Neutrophil (primary cell): ENCODE data around the gene MYBPH.

ENCODE experiments used
- H3K27ac ChIP-seq: fragments of 200-600 bp; sonication (generic); 2 replicates; pipeline ENCODE4 v1.5.1; 2016; ENCODE audit warnings: mild to moderate bottlenecking, moderate library complexity
- H3K27me3 ChIP-seq: fragments of 200-600 bp; sonication (generic); 2 replicates; pipeline ENCODE4 v1.6.0; 2016; ENCODE audit warnings: mild to moderate bottlenecking
- H3K36me3 ChIP-seq: fragments of 200-600 bp; sonication (generic); 2 replicates; pipeline ENCODE4 v1.5.1; 2017
- H3K4me1 ChIP-seq, 2 experiments: fragments of 200-600 bp in 1 of 2; sonication (generic) in 1 of 2; 1 replicate in 1 of 2; 2 replicates in 1 of 2; pipeline versions ENCODE4 v1.5.1 to v1.6.1; 2013 to 2016; ENCODE audit warnings: low read depth in 1 of 2, low read length in 1 of 2, mild to moderate bottlenecking in 1 of 2, moderate library complexity in 1 of 2; ENCODE audit not compliant: control insufficient read depth in 1 of 2, insufficient read depth in 1 of 2
- H3K4me3 ChIP-seq, 2 experiments: fragments of 200-600 bp in 1 of 2; sonication (generic) in 1 of 2; 1 replicate in 1 of 2; 2 replicates in 1 of 2; pipeline ENCODE4 v1.5.1; 2013 to 2016; ENCODE audit warnings: low read depth in 1 of 2, low read length in 1 of 2, mild to moderate bottlenecking in 1 of 2, moderate library complexity in 1 of 2
- H3K9me3 ChIP-seq: fragments of 200-600 bp; sonication (generic); 2 replicates; pipeline ENCODE4 v1.5.1; 2016
- TF ChIP-seq, protein P1 (sequence below): fragments of 200-600 bp; sonication (generic); IDR thresholded peaks from 2 replicates; pipeline ENCODE4 v1.5.1; 2016; ENCODE audit warnings: antibody characterized with exemption

MYBPH gene

DNA sequence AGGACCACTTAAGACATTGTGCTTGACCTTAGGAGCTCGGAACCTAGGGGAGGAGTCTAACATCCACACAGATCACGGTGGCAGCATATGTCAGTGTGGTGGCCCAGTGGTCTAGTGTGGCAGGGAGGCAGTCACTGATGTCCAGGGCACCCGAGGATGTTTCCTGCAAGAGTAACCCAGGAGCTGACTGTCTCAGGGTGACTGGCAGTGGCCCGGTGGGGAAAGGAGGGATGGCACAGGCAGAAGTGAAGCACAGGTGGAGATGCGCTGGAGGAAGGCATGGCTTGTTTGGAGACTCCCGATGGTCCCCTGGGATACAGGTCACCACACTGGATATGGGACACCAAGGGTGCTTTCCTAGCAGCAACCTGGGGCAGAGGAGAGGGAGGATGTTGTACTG is 37.5 kb upstream of the MYBPH start:
- Histone ChIP-seq H3K27ac (no peak overlapping the region), H3K4me3 (no peak overlapping the region), H3K4me1 (peaks cover 41 to 42% of the 10 kb centered on the region in 2 experiments), H3K9me3 (no peaks in the 10 kb centered on the region), H3K27me3 (no peaks in the 10 kb centered on the region), H3K36me3 (no peaks in the 10 kb centered on the region)
- TF ChIP-seq, protein P1, sequence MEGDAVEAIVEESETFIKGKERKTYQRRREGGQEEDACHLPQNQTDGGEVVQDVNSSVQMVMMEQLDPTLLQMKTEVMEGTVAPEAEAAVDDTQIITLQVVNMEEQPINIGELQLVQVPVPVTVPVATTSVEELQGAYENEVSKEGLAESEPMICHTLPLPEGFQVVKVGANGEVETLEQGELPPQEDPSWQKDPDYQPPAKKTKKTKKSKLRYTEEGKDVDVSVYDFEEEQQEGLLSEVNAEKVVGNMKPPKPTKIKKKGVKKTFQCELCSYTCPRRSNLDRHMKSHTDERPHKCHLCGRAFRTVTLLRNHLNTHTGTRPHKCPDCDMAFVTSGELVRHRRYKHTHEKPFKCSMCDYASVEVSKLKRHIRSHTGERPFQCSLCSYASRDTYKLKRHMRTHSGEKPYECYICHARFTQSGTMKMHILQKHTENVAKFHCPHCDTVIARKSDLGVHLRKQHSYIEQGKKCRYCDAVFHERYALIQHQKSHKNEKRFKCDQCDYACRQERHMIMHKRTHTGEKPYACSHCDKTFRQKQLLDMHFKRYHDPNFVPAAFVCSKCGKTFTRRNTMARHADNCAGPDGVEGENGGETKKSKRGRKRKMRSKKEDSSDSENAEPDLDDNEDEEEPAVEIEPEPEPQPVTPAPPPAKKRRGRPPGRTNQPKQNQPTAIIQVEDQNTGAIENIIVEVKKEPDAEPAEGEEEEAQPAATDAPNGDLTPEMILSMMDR = no peak

DNA sequence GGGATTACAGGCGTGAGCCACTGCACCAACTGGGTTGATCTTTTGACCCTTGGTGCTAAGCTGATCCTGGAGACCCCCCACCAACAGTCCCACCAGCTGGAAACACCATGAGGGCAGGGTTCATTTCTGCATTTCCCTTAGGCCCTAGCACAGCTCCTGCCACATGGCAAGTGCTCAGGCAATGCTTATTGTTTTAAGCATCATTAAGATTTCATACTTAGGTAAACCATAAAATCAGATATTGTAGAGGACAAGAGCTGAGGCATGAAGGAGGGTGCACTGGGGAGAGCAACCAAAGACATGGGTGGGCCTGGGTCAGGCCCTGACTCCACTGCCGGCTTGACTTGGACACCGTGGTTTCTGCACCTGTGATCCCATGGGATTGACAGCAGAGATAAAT is 36.2 kb upstream of the MYBPH start:
- TF ChIP-seq, protein P1 = no peak
- Histone ChIP-seq H3K36me3 (no peaks in the 10 kb centered on the region), H3K9me3 (no peaks in the 10 kb centered on the region), H3K4me3 (no peak overlapping the region), H3K27me3 (no peaks in the 10 kb centered on the region), H3K4me1 (peaks cover 28 to 29% of the 10 kb centered on the region in 2 experiments), H3K27ac (no peak overlapping the region)

DNA sequence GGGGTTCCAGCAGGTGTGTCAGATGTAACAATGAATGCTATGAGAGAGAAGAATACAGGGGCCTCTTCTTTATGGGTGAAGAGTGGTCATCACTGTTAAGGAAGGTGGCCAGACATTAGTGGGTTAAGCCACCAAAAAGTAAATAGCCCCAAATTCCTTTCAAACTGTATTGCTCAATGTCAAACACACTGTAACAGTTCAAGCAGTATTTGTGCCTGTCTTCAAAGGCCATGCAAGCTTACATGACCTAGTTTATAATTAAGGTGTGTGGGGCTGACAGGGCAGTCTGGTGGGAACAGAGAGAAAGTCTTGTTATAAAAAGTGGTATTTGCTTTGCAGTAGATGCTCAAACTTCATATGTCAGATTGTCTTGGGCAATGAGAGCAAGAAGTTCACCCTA is 35.4 kb upstream of the MYBPH start:
- TF ChIP-seq, protein P1 = no peak
- no peaks in the 10 kb centered on the region for H3K27me3 ChIP-seq

DNA sequence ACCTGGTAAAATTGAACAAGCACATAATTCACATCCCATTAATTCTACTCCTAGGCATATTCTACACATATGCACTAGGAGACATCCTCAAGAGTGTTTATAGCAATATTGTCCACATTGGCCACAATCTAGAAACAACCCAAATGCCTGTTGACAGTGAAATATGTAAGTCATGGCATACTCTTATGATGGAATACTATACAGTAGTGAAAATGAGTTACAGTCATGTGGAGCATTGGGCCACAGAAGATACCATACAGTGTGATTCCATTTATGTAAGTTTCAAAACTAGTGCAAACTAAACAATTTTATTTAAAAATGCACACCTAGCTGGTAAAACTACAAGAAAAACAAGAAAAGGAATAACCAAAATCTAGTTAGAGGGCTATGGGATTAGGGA is 34.7 kb upstream of the MYBPH start:
- no peaks in the 10 kb centered on the region for H3K27me3 ChIP-seq
- H3K4me1 ChIP-seq = peaks cover 16 to 19% of the 10 kb centered on the region in 2 experiments
- no peak overlapping the region for H3K27ac ChIP-seq
- H3K4me3 ChIP-seq = no peak overlapping the region
- H3K36me3 ChIP-seq = no peaks in the 10 kb centered on the region
- H3K9me3 ChIP-seq = no peaks in the 10 kb centered on the region
- TF ChIP-seq, protein P1 = no peak

More for the DNA sequence above, 35.4 kb upstream of the MYBPH start:
- H3K4me1 ChIP-seq = peaks cover 20% of the 10 kb centered on the region in 2 experiments
- no peaks in the 10 kb centered on the region for H3K36me3 ChIP-seq
- no peak overlapping the region for H3K4me3 ChIP-seq
- no peak overlapping the region for H3K27ac ChIP-seq
- H3K9me3 ChIP-seq = no peaks in the 10 kb centered on the region

DNA sequence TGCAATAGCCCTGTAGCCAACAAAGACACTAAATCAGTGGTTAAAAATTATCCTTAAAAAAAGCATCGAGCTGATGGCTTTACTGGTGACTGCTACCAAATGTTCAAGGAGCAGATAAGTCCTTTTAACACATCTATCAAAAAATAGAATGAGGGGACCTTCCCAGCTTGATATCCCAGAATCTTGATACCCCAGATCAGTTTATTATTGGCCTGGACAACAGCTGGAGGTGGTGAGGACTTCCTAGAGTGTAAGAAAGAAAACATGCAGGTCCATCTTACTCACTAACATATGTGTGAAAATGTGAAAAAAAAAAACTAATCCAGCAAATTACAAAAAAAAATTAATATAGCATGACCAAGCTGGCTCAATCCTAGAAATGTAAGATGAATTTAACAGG is 32.6 kb upstream of the MYBPH start:
- Histone ChIP-seq H3K4me1 (peaks cover 23 to 28% of the 10 kb centered on the region in 2 experiments), H3K27ac (no peak overlapping the region)
- TF ChIP-seq, protein P1 = no peak

DNA sequence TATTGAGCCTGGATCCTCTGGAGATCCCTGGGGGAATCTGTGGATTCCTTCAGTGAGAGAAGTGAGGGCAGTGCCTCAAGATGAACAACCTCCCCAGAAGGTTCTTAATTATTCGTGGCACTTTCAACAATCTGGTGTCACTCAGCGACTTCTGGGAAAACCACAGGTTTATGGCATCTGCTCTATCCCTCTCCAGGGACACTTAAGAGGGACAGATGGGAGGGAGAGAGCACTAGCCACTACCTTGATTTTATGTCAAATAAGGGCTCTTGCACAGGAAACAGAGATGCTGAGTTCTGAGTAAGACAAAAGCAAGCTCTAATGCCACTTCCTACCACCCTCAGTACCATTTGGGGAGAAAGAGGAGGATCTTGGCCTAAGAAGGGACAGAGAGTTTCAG is 32.1 kb upstream of the MYBPH start:
- Histone ChIP-seq H3K27ac (no peak overlapping the region), H3K4me3 (no peak overlapping the region), H3K9me3 (no peaks in the 10 kb centered on the region), H3K27me3 (no peaks in the 10 kb centered on the region), H3K4me1 (peaks cover 27 to 32% of the 10 kb centered on the region in 2 experiments), H3K36me3 (no peaks in the 10 kb centered on the region)
- TF ChIP-seq, protein P1 = no peak

More for the DNA sequence above, 32.6 kb upstream of the MYBPH start:
- Histone ChIP-seq H3K9me3 (no peaks in the 10 kb centered on the region), H3K36me3 (no peaks in the 10 kb centered on the region), H3K4me3 (no peak overlapping the region), H3K27me3 (no peaks in the 10 kb centered on the region)
